Peyer's patch (tissue), 4 donors: ENCODE data around the gene SAMD11.

Experiments used
- POLR2A ChIP-seq, 2 donors: fragments of 450-650 bp; IDR thresholded peaks; one replicate each; pipeline ENCODE4 v1.5.1; 2017; ENCODE audit warnings: antibody characterized with exemption in 2 of 2, mild to moderate bottlenecking in 2 of 2, moderate library complexity in 2 of 2
- TF ChIP-seq, protein P1 (sequence below), 6 experiments: fragments of 450-650 bp in 4 of 6; fragments of 200-600 bp in 2 of 6; sonication (generic) in 1 of 6; IDR thresholded peaks; one replicate each; pipeline ENCODE4 v1.5.1; 2017 to 2019; ENCODE audit warnings: antibody characterized with exemption in 6 of 6, mild to moderate bottlenecking in 3 of 6, moderate library complexity in 1 of 6

DNA sequence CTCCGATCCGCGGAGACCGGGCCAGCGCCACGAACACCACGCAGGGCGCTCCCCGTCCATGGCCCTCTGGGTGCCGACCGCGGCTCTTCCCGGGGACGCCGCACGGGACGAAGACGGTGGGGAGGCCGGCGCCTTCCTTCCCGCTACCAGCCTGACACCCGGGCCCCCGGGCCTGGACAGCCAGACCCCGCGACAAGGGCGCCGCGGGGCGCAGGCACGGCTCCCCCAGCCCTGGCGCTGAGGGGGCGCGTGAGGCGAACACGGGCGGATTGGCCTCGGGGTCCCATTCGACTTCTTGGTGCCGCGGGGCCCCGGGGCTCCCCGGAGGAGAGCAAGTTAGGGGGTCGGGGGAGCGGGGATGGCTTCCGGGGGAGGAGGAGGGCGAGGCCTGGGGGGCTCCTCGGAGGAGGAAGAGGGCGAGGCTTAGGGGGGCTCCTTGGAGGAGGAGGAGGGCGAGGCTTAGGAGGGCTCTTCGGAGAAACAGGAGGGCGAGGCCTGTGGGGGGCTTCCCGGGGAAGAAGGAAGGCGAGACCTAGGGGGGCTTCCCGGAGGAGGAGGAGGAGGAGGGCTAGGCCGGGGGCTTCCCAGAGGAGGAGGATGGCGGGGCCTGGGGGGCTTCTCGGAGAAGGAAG lies 36.1 kb downstream of the SAMD11 start:
- TF ChIP-seq, protein P1, sequence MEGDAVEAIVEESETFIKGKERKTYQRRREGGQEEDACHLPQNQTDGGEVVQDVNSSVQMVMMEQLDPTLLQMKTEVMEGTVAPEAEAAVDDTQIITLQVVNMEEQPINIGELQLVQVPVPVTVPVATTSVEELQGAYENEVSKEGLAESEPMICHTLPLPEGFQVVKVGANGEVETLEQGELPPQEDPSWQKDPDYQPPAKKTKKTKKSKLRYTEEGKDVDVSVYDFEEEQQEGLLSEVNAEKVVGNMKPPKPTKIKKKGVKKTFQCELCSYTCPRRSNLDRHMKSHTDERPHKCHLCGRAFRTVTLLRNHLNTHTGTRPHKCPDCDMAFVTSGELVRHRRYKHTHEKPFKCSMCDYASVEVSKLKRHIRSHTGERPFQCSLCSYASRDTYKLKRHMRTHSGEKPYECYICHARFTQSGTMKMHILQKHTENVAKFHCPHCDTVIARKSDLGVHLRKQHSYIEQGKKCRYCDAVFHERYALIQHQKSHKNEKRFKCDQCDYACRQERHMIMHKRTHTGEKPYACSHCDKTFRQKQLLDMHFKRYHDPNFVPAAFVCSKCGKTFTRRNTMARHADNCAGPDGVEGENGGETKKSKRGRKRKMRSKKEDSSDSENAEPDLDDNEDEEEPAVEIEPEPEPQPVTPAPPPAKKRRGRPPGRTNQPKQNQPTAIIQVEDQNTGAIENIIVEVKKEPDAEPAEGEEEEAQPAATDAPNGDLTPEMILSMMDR (IDR thresholded peaks at IDR 0.05): no peak
- no peak for TF ChIP-seq POLR2A (IDR thresholded peaks at IDR 0.05)
